Astrocyte (in vitro differentiated cells and primary cell): ENCODE measurements around the gene DAGLA. TPM values are rescaled to one million over a fixed set of nuclear protein-coding genes. Genes with fewer than 3 reads are reported as not detected.

Source experiments
- total RNA-seq: library from RNA; stranded (reverse); gene quantifications from 2 replicates; pipeline ENCODE4 v1.2.1, GENCODE V29; 2021

DAGLA gene
- total RNA-seq, 1 donor from 2014 or later: 5.5 TPM

Other genes with a start within 250 kb of the DAGLA start
- 0.09 and 0.12 TPM in 2 replicates for gene LRRC10B, start 171.6 kb upstream of the DAGLA start, total RNA-seq
- gene SYT7, start 99.3 kb upstream of the DAGLA start, total RNA-seq: 3.7 and 3.8 TPM in 2 replicates
- gene MYRF, start 72.2 kb downstream of the DAGLA start, total RNA-seq: 39.5 and 53.9 TPM in 2 replicates
- 97.8 and 98.6 TPM in 2 replicates for gene TMEM258, start 112.2 kb downstream of the DAGLA start, total RNA-seq
- gene FEN1, start 112.5 kb downstream of the DAGLA start, total RNA-seq: 13.6 and 13.8 TPM in 2 replicates
- 56.7 and 74.6 TPM in 2 replicates for gene FADS1, start 136.6 kb downstream of the DAGLA start, total RNA-seq
- 180 and 287 TPM in 2 replicates for gene FADS2, start 147.9 kb downstream of the DAGLA start, total RNA-seq
- gene FADS3, start 211.2 kb downstream of the DAGLA start, total RNA-seq: 59.1 and 61.9 TPM in 2 replicates
- gene RAB3IL1, start 237.2 kb downstream of the DAGLA start, total RNA-seq: 0.91 and 1.7 TPM in 2 replicates